Thyroid gland (tissue), 4 donors: ENCODE results near the gene CIROP. TPM values are rescaled to one million over a fixed set of nuclear protein-coding genes. Genes with fewer than 3 reads are reported as not detected.

Source experiments
- DNase-seq, 2 donors: peaks; one replicate each; pipeline ENCODE4 v3.0.0-alpha.2; 2019
- H3K27ac ChIP-seq, 3 donors: fragments of 200-600 bp; sonication (generic); 1 replicate in 2 of 3; 2 replicates in 1 of 3; pipeline ENCODE4 v1.5.1; 2016 to 2019; ENCODE audit warnings: mild to moderate bottlenecking in 1 of 3, moderate library complexity in 1 of 3
- H3K27me3 ChIP-seq: fragments of 200-600 bp; sonication (generic); one replicate; pipeline ENCODE4 v1.5.1; 2019
- H3K36me3 ChIP-seq, 2 donors: fragments of 200-600 bp; sonication (generic); one replicate each; pipeline ENCODE4 v1.5.1; 2016 to 2019
- H3K4me1 ChIP-seq, 2 donors: fragments of 200-600 bp; sonication (generic); one replicate each; pipeline ENCODE4 v1.5.1; 2017 to 2019
- H3K4me3 ChIP-seq, 3 donors: fragments of 200-600 bp; sonication (generic); replicated peaks in 1 of 3; 1 replicate in 2 of 3; 2 replicates in 1 of 3; pipeline ENCODE4 v1.5.1; 2016; ENCODE audit warnings: mild to moderate bottlenecking in 1 of 3
- H3K9me3 ChIP-seq: fragments of 200-600 bp; sonication (generic); one replicate; pipeline ENCODE4 v1.5.1; 2017
- CTCF ChIP-seq, 6 experiments: fragments of 200-600 bp in 3 of 6; fragments of 450-650 bp in 3 of 6; sonication (generic) in 3 of 6; IDR thresholded peaks; one replicate each; pipeline ENCODE4 v1.5.1; 2016 to 2019; ENCODE audit warnings: antibody characterized with exemption in 6 of 6, mild to moderate bottlenecking in 2 of 6, inconsistent platforms in 1 of 6, moderate library complexity in 1 of 6
- POLR2A ChIP-seq, 2 donors: fragments of 450-650 bp; IDR thresholded peaks; one replicate each; pipeline ENCODE4 v1.6.1; 2017; ENCODE audit warnings: antibody characterized with exemption in 2 of 2, mild to moderate bottlenecking in 2 of 2, moderate library complexity in 1 of 2
- WGBS, 2 donors: methylation state at CpG; one replicate each; pipeline ENCODE4 v1.1.5; 2017; 5-methylcytosine and 5-hydroxymethylcytosine counted together
- intact Hi-C: fragments of 100-400 bp; cut with DNase I; formaldehyde crosslinking; loops from one replicate; pipeline ENCODE4 v1.15.1; 2023
- total RNA-seq, 4 donors: library from RNA; depleted of rRNA; stranded (reverse); fragments of >200 nt; gene quantifications; one replicate each; pipeline ENCODE4 v1.2.3, GENCODE V29; 2016

Gene CIROP
- total RNA-seq, 4 donors from 2014 or later = 0.11 TPM; not detected in 3

GRCh38 chr14:23053426-23053825, 51.4 kb downstream of the CIROP start:
- H3K27ac ChIP-seq = no peak overlapping the region
- TF ChIP-seq POLR2A (IDR thresholded peaks at IDR 0.05) (no peak), CTCF (IDR thresholded peaks at IDR 0.05) (no peak)
- no peaks in the 10 kb centered on the region for H3K9me3 ChIP-seq
- no peak for DNase-seq
- H3K4me3 ChIP-seq = no peak overlapping the region
- WGBS, 2 donors = 99 to 100% methylated on average over 7 to 9 of the region's 10 CpGs
- no peaks in the 10 kb centered on the region for H3K27me3 ChIP-seq
- intact Hi-C loops = no loop called here
- H3K36me3 ChIP-seq = no peaks in the 10 kb centered on the region
- H3K4me1 ChIP-seq = peaks cover 0 to 15% of the 10 kb centered on the region in 2 donors

GRCh38 chr14:23052671-23053070, 52.1 kb downstream of the CIROP start:
- Histone ChIP-seq H3K4me1 (peaks cover 0 to 12% of the 10 kb centered on the region in 2 donors), H3K9me3 (no peaks in the 10 kb centered on the region), H3K27ac (no peak overlapping the region), H3K36me3 (no peaks in the 10 kb centered on the region), H3K27me3 (no peaks in the 10 kb centered on the region), H3K4me3 (no peak overlapping the region)
- DNase-seq = no peak
- intact Hi-C loops = no loop called here
- no peak for TF ChIP-seq CTCF (IDR thresholded peaks at IDR 0.05)
- TF ChIP-seq POLR2A (IDR thresholded peaks at IDR 0.05) = no peak
- WGBS, 2 donors = 73 to 92% methylated on average over 3 of the region's 3 CpGs

- intact Hi-C loops = no loop called here
- whole genome bisulfite sequencing, 2 donors = 70% methylated on average over 10 to 13 of the region's 14 CpGs
- peaks cover 0 to 12% of the 10 kb centered on the region in 2 donors for H3K4me1 ChIP-seq
- no peak overlapping the region for H3K4me3 ChIP-seq
- no peak overlapping the region for H3K27ac ChIP-seq
- H3K9me3 ChIP-seq = no peaks in the 10 kb centered on the region
- no peaks in the 10 kb centered on the region for H3K36me3 ChIP-seq
- TF ChIP-seq POLR2A (IDR thresholded peaks at IDR 0.05) = no peak
- TF ChIP-seq CTCF (IDR thresholded peaks at IDR 0.05) = no peak
- no peaks in the 10 kb centered on the region for H3K27me3 ChIP-seq
- no peak for DNase-seq
Observed at GRCh38 chr14:23052182-23052623, 52.6 kb downstream of the CIROP start.

- no peak for DNase-seq
- Histone ChIP-seq H3K9me3 (no peaks in the 10 kb centered on the region), H3K4me1 (peaks cover 0 to 5% of the 10 kb centered on the region in 2 donors), H3K4me3 (no peak overlapping the region), H3K36me3 (no peaks in the 10 kb centered on the region), H3K27ac (no peak overlapping the region), H3K27me3 (no peaks in the 10 kb centered on the region)
- intact Hi-C loops = no loop called here
- TF ChIP-seq POLR2A (IDR thresholded peaks at IDR 0.05) = no peak
- TF ChIP-seq CTCF (IDR thresholded peaks at IDR 0.05) = no peak
- WGBS, 2 donors = 87 to 93% methylated on average over 5 of the region's 5 CpGs
Observed at GRCh38 chr14:23051141-23052057, 53.4 kb downstream of the CIROP start.

Other genes with a start within 250 kb of the CIROP start
- gene LRP10, start 233.2 kb downstream of the CIROP start, total RNA-seq = 100 to 1,000 TPM; 107 to 143 (median 121) TPM
- 1 to 10 TPM in 1 of 4 donors, under 1 TPM in 2, not detected in 1; 0.54 to 1.2 (median 0.89) TPM for gene REM2, start 221.8 kb downstream of the CIROP start, total RNA-seq
- gene RBM23, start 185.8 kb downstream of the CIROP start, total RNA-seq = 1,000 to 10,000 TPM in 2 of 4 donors, 100 to 1,000 TPM in 2; 157 to 1,409 (median 683) TPM
- 10 to 100 TPM; 60.7 to 73.8 (median 63.2) TPM for gene PRMT5, start 175.6 kb downstream of the CIROP start, total RNA-seq
- gene HAUS4, start 147.9 kb downstream of the CIROP start, total RNA-seq = 10 to 100 TPM; 25.7 to 40.8 (median 40.0) TPM
- gene AJUBA, start 122.4 kb downstream of the CIROP start, total RNA-seq = 10 to 100 TPM; 18.4 to 40.5 (median 34.8) TPM
- 10 to 100 TPM; 11.6 to 20.6 (median 15.4) TPM for gene C14orf93, start 94.8 kb downstream of the CIROP start, total RNA-seq
- 100 to 1,000 TPM in 2 of 4 donors, 10 to 100 TPM in 2; 75.7 to 215 (median 113) TPM for gene PSMB5, start 70.1 kb downstream of the CIROP start, total RNA-seq
- not detected for gene PSMB11, start 62.8 kb downstream of the CIROP start, total RNA-seq
- gene CDH24, start 47.5 kb downstream of the CIROP start, total RNA-seq = 1 to 10 TPM; 2.9 to 7.8 (median 5.6) TPM
- gene ACIN1, start 9.9 kb downstream of the CIROP start, total RNA-seq = 100 to 1,000 TPM; 143 to 195 (median 152) TPM
- 10 to 100 TPM; 21.3 to 37.1 (median 28.9) TPM for gene C14orf119, start 9.5 kb downstream of the CIROP start, total RNA-seq
- not detected for gene CEBPE, start 14.3 kb upstream of the CIROP start, total RNA-seq
- 10 to 100 TPM; 44.2 to 79.4 (median 53.1) TPM for gene SLC7A8, start 78.7 kb upstream of the CIROP start, total RNA-seq
- gene RNF212B, start 132.9 kb upstream of the CIROP start, total RNA-seq = under 1 TPM in 1 of 4 donors, not detected in 3; 0.40 TPM
- gene HOMEZ, start 181.1 kb upstream of the CIROP start, total RNA-seq = 10 to 100 TPM; 13.0 to 16.5 (median 15.0) TPM
- gene PPP1R3E, start 197.9 kb upstream of the CIROP start, total RNA-seq = 10 to 100 TPM; 12.6 to 14.5 (median 13.9) TPM
- gene BCL2L2, start 201.8 kb upstream of the CIROP start, total RNA-seq = 10 to 100 TPM; 37.3 to 52.8 (median 46.1) TPM
- 10 to 100 TPM; 37.9 to 74.6 (median 60.5) TPM for gene PABPN1, start 216.5 kb upstream of the CIROP start, total RNA-seq
- 10 to 100 TPM; 27.5 to 94.2 (median 53.7) TPM for gene SLC22A17, start 247.9 kb upstream of the CIROP start, total RNA-seq